Ramos (cell line): ENCODE measurements around the gene EPHB6.

ENCODE experiments used
- in situ Hi-C: fragments of 300-500 bp; cut with MboI; formaldehyde crosslinking; loops from one replicate; pipeline ENCODE4 v1.14.3; 2022; ENCODE audit warnings: low sequenced_read_pairs; ENCODE audit not compliant: unreplicated experiment

EPHB6 gene

DNA sequence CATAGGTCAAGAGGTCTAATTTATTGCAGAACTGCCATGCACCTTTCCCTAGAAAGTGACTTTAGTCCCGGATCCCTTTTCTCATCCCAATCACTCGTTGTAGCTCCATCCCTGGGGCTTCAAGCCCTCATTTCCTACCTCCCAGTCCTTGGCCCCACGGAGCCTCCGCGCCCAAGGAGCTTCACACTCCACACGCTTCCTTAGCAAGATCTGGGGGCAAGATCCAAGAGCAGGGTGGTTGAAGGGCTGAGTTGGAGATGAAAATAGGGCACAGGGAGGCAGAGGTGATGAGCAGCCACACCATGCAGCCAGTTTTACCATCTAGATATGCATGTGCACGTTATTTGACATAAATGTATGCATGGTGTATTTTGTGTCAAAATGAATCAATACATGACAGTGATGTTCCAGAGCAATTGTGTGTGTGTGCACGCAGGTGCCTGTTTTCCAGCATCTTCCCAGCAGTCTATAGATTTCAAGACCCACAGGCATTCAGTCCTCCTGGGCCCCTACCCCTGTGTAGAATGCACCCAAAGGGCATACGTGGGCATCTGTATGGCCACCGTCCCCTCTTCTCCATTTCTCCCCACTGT, 36.7 kb downstream of the EPHB6 start:
- in situ Hi-C loops: no loop called here

DNA sequence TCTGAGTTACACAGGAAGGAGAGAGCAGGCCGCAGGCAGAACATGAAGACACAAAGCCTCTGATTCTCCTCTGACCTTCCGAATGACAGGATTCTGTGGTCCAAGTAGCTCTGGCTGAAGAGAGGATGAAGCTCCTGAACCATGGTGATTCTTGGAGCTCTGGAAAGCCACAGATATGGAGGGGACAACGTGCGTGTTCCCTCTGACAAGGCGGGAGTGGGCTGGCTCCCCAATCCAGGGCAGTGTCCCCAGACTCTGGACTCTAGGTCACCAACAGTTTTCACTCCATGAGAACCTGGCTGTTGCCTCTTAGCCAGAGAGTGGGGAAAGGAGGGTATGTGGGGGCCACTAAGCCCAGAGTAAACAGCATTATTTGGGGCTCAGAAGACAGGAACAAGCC, 38.1 kb downstream of the EPHB6 start:
- in situ Hi-C loops: no loop called here

DNA sequence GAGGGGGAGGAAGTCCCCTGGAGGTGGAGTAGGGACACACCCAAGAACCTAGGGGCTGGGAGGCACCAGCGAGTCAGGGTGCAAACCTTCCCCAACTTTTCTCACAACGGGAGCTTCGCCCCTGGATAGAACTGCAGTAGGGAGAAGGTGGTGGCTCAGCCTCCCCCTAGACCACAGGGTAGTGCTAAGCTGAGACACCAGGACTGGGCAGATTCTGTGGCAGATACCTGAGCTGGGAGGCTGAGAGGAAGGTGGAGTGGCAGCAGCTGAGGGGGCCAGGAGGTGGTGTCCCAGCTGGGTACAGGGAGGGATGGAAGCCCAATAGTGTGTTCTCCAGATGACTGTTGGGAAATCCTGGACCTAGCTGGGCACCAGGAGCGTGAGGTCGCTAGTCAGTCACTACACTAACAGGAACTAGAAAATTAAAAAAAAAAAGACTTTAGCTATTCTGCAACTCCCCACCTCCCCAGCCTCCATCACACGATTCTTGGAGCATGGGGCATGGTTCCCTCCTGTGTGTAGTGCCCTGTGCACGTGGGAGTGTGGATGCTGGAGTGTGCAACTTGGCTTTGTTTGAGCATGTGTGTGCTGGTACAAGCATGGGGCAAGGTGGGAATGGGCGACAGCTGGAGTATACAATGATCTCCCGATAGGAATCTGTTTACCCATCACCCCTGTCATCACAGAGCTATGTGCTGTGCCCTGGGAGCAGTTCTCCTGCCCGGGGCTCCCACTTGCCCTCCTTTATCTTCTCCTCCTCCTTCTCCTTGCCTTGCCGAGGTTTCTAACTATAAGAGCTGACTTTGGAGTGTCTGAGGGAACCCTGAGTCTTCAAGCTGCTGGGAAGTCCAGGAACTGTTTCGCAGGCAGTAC, 39.5 kb downstream of the EPHB6 start:
- in situ Hi-C loops: no loop called here

DNA sequence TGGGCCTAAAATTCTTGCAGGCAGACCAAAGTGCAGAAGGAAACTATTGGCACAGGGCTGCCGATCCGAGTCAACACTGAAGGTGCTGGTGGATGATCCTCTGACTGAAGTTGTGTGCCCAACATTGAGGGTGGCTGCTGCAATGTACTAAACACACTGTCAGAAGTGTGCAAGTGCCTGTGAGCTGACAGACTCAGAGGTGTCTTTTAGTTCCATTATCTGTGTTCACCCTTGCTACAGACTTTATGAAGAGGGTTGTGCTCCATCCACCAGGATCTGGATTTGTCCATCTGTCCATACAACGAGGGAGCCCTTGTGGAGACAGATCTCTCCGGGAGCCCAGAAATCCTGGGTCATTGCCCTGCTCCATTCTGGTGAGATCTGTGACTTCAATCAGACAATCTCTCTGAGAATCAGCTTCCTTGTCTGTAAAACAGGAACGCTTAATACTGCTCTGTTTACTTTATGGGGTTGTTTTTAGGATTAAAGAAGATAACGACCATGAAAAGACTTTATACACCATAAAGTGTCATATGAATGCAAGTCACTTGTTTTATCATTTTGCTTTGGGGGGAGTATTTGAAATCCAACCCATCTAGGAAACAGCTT, 40.2 kb downstream of the EPHB6 start:
- in situ Hi-C loops: no loop called here

DNA sequence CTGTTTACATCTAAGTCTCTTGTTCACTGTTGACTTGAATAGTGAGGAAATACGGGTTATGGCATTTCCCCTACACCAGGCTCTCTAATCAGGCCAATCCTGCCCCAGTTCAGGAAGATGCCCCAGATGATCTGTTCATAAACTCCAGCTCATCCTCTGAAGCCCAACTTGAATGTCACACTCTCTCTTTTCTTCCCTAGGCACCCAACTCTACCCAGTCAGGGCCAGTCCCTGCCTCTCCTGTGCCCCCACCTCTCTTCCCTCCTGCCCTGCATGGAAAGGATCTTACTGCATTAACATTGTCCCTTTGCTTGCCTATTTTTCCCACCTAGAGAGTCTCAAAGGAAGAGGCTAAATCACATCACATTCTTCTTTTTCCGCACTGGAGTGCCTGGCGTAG, 41.3 kb downstream of the EPHB6 start:
- in situ Hi-C loops: no loop called here

DNA sequence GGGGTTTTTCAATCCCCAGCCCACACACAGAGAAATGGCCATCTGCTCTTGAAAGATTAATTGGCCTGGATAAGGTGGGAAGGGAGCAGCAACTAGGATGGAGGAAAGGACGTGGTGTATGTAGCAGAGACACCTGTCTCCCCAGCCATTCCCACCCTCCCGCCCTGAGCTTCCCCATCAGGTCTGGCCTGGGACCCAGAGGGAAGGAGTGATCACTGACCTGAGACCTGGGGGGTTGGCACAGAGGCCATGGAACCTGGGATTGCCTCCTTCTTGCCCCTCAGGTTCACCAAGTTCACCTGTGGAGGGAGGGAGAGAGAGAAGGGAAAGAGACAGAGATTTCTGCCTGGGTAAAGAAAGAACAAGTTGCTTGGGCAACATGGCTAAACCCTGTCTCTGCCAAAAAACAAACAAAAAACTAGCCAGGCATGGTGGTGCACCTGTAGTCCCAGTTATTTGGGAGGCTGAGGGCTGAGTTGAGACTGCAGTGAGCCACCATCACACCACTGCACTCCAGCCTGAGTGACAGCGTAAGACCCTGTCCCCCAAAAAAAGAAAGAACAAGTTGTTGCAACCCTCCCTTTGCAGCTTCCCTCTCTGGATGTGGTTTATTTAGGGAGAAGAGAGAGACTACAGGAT, 42.0 kb downstream of the EPHB6 start:
- in situ Hi-C loops: no loop called here

DNA sequence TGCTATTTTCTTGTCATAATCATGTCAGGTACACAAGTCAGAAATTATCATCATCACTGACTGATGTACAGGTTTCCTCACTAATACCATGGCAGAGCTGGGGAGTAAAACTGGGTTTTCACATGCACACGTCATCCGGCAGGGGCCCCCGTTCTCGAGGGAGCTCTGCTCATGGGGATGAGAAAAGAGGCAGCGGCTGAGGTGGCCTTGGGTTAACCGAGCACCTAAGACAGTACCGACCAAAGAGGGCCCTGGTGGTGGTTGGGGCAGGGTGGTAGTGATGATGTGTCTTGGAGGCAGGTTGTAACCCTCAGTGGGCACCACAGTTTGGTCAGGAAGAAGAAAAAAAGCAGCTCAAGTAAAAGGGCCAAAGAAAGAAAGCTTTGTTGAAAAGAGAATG, 42.8 kb downstream of the EPHB6 start:
- in situ Hi-C loops: no loop called here

DNA sequence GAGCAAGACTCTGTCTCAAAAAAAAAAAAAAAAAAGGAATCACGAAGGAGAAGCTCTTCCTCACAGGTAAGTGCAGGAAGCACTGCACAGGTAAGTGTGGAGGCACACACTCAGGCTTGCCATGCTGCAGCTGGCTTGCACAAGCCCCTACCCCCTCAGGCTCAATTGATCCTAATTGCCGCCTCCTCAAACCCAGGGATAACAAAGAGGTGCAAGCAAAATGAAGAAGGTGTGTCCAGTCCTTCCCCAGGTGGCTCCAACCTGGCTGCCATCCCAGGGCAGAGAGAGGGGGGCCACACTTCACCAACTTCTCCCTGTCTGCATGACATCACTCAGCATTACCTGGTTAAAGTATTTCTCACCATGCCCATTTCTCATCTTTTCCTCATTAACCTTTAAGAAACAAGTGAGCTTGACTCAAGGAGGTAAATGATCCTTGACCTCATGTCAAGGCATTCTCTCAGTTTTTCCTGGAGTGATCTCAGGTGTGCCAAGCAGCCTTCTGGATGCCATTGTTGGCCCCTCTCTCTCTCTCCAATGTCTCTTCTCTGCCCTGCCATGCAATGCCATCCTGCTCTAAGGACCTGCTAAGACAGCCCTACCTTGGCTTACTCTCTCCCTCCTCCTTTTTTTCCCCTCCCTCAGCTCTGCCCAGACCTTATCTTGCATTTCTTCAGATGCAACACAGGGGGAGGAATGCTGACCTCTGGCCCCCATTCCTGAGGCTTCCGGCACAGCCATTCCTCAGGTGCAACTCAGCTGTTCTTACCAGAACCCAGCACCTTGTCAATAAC, 43.7 kb downstream of the EPHB6 start:
- in situ Hi-C loops: no loop called here

DNA sequence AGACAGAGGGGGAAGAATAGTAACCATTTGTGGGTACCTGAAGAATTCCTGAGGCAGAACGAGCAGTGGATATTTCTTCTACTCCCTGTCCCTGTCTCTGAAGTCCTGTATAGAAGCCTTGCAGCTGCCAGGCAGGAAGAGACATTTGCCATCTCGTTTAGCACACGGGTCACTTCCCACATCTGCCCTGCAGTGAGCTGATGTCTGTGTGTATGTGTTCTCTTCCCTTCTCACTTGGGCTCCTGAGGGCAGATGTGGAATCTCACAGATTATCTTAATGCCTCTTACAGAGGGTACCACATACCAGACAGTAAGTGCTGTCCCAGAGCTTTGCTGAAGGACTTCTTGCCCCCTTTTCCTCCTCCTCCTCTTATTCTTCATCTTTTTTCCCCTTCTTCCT, 44.8 kb downstream of the EPHB6 start:
- in situ Hi-C loops: no loop called here

DNA sequence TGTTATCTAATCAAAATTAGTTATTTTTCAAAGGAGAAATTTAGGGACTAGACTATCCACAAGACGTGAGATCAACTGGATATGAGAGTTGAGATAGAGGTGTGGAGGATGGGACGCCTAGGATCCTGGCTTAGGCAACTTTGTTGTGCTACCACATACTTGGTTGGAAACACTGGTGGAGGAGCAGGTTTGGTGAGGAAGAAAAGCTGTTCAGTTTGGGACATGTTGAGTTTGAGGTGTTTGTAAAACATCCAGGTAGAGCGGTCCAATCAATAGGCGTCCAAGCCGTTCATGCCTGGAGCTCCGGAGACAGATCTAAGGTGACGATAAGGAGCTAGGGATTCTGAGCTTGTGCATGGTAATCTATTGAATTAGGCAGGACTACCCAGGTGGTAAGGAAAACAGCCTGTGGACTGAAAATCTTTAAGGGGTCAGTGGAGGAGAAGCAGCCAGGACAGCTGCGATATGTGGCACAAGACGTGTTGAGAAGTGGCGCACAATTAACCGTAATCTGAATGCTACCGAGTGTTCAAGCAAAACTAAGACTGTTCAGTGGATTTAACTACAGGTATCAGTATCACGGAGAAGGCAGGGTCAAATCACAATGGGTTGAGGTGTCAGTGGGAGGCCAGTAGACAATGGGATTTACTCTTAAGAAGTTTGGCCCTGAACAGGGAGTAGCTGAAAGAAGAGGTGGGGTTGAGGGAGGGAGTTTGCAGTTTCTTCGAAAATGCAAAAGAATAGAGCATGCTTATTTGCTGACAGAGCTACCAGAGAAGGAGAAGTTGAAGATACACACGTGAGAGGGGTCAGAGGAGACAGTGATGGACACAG, 46.8 kb downstream of the EPHB6 start:
- in situ Hi-C loops: no loop called here

DNA sequence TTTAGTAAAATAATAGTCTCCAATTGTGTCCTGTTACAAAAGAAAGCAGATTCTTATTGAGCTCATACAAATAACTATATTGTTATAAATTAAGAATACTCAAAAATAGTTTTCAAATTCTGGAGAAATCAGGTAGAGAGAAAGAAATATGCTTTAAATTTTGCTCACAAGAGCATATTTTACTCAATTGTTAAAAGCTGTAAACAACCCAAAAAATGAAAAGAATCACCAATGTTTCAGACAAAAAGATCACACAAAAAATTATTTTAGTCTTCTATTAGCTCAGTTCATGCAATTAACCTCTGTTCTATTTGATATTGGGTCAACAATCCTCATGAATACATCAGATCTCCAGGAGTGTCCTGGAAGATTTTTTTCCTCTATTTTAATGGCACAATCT, 49.3 kb downstream of the EPHB6 start:
- in situ Hi-C loops: no loop called here

DNA sequence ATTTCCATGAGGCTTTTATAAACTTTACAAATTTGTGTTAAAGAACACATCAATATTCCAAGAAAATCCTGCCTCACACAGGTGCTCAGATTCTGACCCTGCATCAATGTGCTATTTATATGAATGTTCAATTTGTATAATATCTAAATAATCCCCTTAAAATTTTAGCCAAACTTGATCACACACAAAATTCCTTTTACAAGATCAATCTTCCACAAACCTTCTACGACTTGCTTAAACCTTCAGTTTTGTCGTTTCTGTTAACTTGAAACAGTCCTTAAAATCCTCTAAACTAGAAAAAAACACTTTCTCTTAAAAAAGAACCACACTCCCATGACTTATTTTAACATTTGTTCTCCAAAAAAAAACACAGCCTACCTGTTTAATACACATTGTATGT, 50.9 kb downstream of the EPHB6 start:
- in situ Hi-C loops: no loop called here

DNA sequence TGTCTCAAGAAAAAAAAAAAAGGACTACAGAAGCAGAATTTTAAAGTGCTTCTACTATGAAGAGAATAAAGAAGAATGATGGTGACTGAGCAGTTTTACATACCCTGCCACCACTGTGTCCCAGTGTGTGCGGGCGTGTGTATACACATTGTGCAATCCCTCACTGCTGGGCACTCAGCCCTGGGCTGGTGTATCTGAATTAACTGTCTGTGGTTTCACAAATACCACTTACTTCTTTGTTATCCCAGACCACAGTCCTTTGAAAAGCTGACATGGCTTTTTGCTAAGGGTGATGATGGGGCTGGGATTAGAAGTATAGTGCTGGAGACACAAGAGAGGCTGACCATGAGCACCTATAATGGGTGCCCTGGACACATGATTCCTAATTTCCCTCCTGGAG, 51.8 kb downstream of the EPHB6 start:
- in situ Hi-C loops: no loop called here

DNA sequence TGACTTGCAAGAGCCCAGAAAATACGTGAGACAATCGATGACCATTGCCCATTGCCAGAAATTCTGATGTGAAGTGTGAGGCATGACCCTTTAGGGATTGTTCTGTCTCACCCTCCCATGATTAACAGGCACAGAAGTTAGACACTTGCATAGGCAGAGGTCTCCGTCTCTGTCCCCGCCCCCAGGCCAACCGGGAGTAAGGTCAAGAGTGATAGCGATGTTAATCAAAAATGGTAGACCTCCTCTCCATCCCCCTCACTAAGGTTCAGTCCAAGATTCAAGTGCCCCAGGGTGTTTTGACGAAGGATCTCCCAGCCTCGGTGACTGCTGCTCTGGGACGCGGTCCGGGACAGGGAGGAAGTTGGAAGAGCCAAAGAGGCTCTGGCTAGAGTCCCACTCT, 53.4 kb downstream of the EPHB6 start:
- in situ Hi-C loops: no loop called here

DNA sequence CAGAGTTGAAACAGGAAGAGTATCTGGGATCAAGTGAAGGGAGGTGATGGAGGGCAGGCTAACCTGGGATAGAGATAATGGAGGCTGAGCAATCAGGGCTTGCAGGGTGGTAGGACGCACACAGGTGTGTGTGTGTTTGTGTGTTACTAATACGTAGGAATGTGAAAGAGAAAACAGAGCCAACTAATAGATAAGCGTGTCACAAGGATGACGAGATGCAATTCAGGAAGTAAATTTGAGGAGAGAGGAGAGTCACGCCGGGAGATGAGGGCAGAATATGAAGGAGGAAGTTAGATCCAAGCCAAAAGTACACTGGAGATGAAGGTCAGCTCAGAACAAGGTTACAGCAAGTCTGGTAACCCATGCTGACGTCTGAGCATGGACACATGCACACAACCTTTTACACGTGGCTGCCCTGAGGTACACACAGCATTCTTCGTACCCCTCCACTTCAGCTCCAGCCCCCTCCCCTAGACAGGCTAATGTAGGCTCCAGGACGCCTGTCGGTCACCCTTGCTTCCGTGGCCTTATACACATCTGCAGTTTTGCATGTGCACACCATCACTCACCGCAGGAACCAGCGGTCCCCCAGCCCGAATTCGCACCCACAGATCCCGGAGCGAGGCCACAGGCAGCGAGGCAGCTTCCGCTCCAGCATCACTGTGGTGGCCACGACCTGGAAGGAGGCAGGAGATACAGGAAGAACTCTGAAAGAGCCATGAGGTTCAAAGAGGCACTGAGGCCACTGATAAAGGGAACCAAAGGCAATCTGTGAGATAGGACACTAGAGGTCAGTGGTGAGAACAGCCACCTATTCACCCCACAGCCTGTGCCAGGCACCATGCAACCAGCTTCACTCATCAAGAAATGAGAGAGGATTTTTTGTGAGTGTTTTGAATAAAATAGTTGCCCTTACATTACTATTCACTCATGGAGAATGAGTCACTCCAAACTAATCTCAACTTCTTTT, 54.3 kb downstream of the EPHB6 start:
- in situ Hi-C loops: no loop called here

DNA sequence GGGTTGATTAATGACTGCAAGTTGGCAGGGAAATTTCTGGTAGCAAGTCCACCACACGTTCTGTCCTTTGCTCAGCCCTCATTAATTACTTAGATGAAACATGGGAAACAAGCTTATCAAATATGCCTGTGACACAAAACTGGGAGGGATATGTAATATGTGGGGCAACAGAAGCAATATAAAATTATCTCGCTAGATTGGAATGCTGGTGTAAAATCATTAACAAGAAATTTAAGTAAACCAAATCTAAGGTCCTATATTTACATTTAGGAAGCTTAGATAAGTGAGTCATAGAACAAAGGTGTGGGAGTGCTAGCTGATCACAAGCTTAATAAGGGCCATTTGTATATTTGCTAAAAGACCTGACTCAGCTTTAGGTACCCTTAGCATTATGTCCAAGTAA, 55.2 kb downstream of the EPHB6 start:
- in situ Hi-C loops: no loop called here

DNA sequence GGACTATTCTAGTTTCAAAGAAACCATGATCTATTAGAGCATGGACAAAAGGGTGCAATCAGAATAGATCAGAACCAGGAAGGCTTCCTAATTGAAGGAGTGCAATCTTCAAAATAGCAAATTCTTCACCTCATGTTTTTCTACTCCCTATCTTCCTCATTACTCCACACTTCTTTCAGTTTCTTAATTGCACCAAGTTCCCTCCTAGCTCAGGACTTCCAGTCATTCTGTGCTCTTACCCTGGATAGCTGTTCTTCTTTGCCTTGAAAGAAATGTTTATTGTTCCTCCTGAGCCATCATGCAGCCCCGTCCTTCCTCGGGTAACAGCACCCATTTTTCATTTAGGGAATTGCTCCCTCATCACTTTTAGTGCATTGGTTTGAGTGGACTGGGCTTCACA, 55.6 kb downstream of the EPHB6 start:
- in situ Hi-C loops: no loop called here

DNA sequence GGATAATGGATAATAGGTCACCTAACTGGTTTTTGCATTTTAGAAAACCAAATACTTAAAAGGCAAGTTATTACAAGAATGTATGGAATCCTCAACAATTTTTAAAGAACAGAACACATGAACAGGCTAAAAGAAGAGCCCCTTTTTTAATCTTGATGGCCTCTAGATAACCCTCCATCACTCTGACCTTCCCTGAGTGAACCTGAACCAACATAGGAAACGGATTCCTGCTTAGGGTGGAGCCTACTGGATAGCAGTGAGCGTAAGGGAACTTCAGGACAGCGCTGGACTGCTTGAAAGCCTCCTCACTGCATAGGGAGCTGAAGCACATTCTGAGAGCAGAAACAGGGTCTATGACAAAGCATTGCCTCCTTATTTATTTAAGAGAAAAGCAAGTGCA, 58.2 kb downstream of the EPHB6 start:
- in situ Hi-C loops: no loop called here
